GM18951 (cell line): Measurements from ENCODE around the gene TBC1D3E.
"Not testable (repeated sequence)": the region's sequence is repeated elsewhere in the genome, so short reads cannot be mapped to it uniquely, and the experiment has no call there.

ENCODE experiments used
- in situ Hi-C: fragments of 300-500 bp; cut with MboI; formaldehyde crosslinking; loops from one replicate; pipeline ENCODE4 v1.12.0; 2022; ENCODE audit warnings: low sequenced_read_pairs, mixed read lengths, inconsistent platforms; ENCODE audit not compliant: unreplicated experiment

The TBC1D3E gene

DNA sequence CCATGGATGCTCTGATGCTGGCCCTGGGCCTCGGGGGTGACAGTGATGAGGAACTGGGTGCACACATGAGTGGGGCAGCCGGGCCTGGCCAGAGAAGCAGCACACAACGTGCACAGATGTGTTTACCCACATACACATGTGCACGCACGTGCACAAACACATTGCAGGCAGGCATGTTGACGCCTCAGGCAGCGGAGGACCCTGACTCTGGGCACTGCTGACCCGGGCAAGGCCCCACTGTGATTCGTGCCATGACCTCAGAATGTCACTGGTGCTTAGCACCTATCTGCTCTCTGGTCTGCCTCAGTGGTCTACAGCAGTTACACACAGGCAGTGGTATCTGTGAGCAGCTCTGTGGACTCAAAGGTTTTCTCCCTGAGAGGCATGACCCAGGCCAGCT is at the start of gene TBC1D3E:
TSS of gene TBC1D3E (plus strand) at position 301 of the 400 bp plus-strand sequence. CDS start 1,545 bp downstream, outside the sequence.
- in situ Hi-C loops: not testable (repeated sequence)

DNA sequence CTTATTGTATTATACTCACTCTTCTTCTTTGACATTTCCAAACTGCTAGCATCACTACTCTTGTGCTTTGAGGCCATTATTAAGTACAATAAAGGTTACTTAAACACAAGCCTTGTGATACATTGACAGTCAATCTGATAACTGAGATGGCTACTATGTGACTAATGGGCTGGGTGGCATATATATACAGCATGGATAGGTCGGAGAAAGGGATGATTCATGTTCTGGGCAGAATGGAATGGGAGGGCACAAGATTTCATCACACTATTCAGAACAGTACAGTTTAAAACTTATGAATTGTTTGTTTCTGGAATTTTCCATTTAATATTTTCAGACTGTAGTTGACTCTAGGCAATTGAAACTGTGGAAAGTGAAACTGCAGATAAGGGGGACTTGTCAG is 40.4 kb upstream of the TBC1D3E start:
- in situ Hi-C loops: not testable (repeated sequence)

DNA sequence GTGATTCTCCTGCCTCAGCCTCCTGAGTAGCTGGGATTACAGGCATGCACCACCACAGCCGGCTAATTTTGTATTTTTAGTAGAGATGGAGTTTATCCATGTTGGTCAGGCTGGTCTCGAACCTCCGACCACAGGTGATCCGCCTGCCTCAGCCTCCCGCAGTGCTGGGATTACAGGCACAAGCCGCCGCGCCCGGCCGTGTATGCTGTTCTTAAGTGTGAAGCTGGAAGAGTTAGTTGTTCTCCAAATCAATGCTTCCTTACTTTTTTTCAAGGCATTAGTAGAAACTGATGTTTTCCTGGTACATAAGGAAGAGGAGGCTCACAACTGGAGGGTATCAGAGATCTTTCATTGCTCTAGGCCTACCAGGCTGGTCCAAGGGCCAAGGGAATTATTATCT is 39.6 kb upstream of the TBC1D3E start:
- in situ Hi-C loops: not testable (repeated sequence)

DNA sequence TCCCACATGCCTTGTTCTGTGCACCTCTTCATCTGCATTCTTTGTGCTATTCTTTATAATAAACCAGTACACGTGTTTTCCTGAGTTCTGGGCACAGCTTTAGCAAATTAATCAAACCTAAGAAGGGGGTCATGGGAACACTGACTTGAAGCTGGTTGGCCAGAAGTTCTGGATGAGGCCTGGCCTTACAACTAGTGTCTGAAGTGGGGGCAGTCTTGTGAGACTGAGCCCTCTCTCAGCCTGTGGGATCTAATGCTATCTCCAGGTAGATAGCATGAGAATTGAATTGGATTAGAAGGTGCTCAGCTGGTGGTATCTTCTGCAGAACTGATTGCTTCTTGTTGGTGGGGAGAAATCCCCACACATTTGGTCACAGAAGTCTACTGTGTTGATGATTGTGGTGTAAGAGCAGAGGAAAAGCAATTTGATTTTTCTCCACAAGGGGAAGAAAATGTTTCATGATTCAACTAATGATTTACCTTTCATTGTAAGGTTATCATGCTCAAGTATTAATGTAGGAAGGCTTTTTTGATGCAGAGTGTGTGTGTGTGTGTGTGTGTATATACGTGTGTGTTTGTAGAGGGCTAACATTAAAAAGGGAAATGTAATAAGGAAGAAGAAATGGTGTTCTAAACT is 33.6 kb upstream of the TBC1D3E start:
- in situ Hi-C loops: not testable (repeated sequence)

DNA sequence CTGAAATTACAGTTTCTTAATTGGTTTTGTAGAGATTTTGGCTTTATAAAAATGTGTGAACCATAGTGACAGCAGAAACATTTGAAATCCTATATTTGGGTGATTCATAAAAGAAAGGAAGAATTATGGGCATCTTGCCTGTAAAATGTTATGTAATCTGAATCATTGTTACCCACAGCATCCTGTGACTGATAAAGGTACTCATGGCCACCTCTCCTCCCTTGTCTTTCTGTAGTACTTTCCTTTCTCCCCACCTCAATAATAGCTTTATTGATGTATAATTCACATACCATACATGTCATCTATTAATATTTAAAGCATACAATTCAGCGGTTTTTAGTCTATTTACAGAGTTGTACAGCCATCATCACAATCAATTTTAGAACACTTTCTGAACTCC is 28.5 kb upstream of the TBC1D3E start:
- in situ Hi-C loops: not testable (repeated sequence)

DNA sequence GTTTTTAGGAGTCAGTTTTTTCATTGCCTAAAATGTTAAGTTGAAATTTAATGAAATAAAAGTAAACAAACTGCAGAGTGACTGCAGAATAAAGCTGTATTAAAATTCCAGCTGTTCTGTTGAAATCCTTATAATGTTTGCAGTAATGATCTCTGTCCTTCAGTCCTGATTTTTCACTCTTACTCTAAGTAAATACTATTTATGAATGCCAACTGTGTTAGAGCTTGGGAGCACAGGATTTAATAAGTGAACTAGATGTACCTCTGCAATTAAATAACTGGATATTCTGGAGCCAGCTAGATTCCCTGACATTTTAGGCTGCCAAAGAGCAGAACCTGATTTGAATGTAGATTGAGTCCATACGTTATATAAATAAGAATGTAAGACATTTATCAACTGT is 7.9 kb upstream of the TBC1D3E start:
- in situ Hi-C loops: not testable (repeated sequence)

DNA sequence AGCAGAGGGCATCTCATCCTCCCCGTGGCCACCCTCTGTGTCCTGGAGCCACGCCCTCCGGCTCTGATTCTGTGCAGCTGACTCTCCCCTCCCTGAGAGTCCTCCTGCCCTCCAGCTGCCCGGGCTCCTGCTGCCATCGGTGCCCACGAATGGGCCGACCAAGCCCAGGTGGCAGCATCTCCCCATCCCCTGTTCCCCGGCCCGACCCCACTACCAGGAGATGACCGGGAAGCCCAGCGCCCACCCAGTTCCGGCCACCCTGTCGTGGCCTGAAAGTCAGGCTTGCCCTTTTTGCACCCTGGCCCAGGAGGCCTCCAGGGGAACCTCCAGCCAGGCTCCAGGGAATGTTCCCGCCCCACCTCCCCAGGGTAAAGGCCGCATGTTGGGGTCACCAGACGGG is 7.1 kb downstream of the TBC1D3E start:
- in situ Hi-C loops: not testable (repeated sequence)
